H1 (cell line): ENCODE data around the gene SCPEP1.

ENCODE experiments used
- CEBPB ChIP-seq: IDR thresholded peaks from 2 replicates; pipeline ENCODE4 v1.6.1; 2012; ENCODE audit warnings: low read depth, low read length
- EZH2 ChIP-seq: fragments of 200-600 bp; sonication (generic); IDR thresholded peaks from 2 replicates; pipeline ENCODE4 v1.7.1; 2012; ENCODE audit warnings: low read depth, mild to moderate bottlenecking, moderate library complexity, low read length, inconsistent platforms; ENCODE audit not compliant: severe bottlenecking
- POLR2AphosphoS5 ChIP-seq: IDR thresholded peaks from 2 replicates; pipeline ENCODE4 v1.6.1; 2011; ENCODE audit warnings: low read depth, low read length
- SIN3A ChIP-seq, 2 experiments: IDR thresholded peaks in 1 of 2; conservative IDR thresholded peaks in 1 of 2; 2 replicates each; pipeline ENCODE4 v1.6.1; 2011 to 2012; ENCODE audit warnings: low read length in 2 of 2, improper control_type of control experiment in 1 of 2, low read depth in 1 of 2, mild to moderate bottlenecking in 1 of 2
- SRF ChIP-seq: IDR thresholded peaks from 2 replicates; pipeline ENCODE4 v1.6.1; 2011; ENCODE audit warnings: mild to moderate bottlenecking, low read depth, low read length, moderate library complexity
- TEAD4 ChIP-seq: IDR thresholded peaks from 2 replicates; pipeline ENCODE4 v1.6.1; 2012; ENCODE audit warnings: low read depth, low read length, inconsistent platforms, mixed read lengths
- TF ChIP-seq, protein P1 (sequence below): IDR thresholded peaks from 2 replicates; pipeline ENCODE4 v1.6.1; 2012; ENCODE audit warnings: inconsistent platforms
- TF ChIP-seq, protein P2 (sequence below), 3 experiments: IDR thresholded peaks; 1 replicate in 2 of 3; 2 replicates in 1 of 3; pipeline versions ENCODE4 v1.5.1 to v1.6.1; 2011; ENCODE audit warnings: low read length in 3 of 3, mild to moderate bottlenecking in 3 of 3, inconsistent platforms in 2 of 3, low read depth in 1 of 3, moderate library complexity in 1 of 3; ENCODE audit not compliant: insufficient read depth in 1 of 3; ENCODE audit errors: control extremely low read depth in 1 of 3
- TF ChIP-seq, protein P3 (sequence below): IDR thresholded peaks from 2 replicates; pipeline ENCODE4 v1.6.1; 2012; ENCODE audit warnings: low read length, inconsistent platforms

DNA sequence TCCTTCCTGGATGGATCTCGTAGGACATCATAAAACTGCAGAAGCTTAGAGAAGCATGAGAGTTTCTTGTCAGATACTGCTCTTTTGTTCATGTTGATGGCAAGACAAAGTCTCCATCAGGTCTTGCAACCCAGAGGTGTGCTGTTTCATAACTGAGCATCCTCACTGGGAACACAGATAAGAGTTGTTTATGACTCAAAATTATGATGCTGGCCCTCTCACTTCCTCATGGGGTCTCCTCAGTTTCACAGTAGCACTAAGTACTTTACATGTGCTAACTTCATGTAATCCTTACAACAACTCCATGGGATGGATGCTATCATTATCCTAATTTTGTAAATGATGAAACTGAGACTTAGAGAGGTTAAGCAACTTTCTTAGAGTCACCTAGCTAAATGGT, 14.4 kb downstream of the SCPEP1 start:
- no peak for TF ChIP-seq SRF
- TF ChIP-seq, protein P1, sequence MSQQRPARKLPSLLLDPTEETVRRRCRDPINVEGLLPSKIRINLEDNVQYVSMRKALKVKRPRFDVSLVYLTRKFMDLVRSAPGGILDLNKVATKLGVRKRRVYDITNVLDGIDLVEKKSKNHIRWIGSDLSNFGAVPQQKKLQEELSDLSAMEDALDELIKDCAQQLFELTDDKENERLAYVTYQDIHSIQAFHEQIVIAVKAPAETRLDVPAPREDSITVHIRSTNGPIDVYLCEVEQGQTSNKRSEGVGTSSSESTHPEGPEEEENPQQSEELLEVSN = no peak
- TF ChIP-seq, protein P2, sequence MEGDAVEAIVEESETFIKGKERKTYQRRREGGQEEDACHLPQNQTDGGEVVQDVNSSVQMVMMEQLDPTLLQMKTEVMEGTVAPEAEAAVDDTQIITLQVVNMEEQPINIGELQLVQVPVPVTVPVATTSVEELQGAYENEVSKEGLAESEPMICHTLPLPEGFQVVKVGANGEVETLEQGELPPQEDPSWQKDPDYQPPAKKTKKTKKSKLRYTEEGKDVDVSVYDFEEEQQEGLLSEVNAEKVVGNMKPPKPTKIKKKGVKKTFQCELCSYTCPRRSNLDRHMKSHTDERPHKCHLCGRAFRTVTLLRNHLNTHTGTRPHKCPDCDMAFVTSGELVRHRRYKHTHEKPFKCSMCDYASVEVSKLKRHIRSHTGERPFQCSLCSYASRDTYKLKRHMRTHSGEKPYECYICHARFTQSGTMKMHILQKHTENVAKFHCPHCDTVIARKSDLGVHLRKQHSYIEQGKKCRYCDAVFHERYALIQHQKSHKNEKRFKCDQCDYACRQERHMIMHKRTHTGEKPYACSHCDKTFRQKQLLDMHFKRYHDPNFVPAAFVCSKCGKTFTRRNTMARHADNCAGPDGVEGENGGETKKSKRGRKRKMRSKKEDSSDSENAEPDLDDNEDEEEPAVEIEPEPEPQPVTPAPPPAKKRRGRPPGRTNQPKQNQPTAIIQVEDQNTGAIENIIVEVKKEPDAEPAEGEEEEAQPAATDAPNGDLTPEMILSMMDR (IDR thresholded peaks at IDR 0.05; ENCODE audit: control extremely low read depth in 1 of 3, insufficient read depth in 1 of 3, low read depth in 1 of 3, low read length in 3 of 3) = no peak
- TF ChIP-seq TEAD4 = no peak
- TF ChIP-seq EZH2 = no peak
- no peak for TF ChIP-seq SIN3A (conservative IDR thresholded peaks at IDR 0.05 in 1 of 2, IDR thresholded peaks at IDR 0.05 in 1 of 2; ENCODE audit: low read depth in 1 of 2, low read length in 2 of 2)
- TF ChIP-seq, protein P3, sequence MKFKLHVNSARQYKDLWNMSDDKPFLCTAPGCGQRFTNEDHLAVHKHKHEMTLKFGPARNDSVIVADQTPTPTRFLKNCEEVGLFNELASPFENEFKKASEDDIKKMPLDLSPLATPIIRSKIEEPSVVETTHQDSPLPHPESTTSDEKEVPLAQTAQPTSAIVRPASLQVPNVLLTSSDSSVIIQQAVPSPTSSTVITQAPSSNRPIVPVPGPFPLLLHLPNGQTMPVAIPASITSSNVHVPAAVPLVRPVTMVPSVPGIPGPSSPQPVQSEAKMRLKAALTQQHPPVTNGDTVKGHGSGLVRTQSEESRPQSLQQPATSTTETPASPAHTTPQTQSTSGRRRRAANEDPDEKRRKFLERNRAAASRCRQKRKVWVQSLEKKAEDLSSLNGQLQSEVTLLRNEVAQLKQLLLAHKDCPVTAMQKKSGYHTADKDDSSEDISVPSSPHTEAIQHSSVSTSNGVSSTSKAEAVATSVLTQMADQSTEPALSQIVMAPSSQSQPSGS = no peak
- no peak for TF ChIP-seq POLR2AphosphoS5
- TF ChIP-seq CEBPB = no peak
